ENCODE data around the gene APOLD1. TPM values are rescaled to one million over a fixed set of nuclear protein-coding genes. Genes with fewer than 3 reads are reported as not detected.
A peak's percentile ranks its signal among the peaks of the same experiment; 100 is the strongest.

APOLD1 gene
- total RNA-seq, 1 donor from 2014 or later: 5.2 TPM

DNA sequence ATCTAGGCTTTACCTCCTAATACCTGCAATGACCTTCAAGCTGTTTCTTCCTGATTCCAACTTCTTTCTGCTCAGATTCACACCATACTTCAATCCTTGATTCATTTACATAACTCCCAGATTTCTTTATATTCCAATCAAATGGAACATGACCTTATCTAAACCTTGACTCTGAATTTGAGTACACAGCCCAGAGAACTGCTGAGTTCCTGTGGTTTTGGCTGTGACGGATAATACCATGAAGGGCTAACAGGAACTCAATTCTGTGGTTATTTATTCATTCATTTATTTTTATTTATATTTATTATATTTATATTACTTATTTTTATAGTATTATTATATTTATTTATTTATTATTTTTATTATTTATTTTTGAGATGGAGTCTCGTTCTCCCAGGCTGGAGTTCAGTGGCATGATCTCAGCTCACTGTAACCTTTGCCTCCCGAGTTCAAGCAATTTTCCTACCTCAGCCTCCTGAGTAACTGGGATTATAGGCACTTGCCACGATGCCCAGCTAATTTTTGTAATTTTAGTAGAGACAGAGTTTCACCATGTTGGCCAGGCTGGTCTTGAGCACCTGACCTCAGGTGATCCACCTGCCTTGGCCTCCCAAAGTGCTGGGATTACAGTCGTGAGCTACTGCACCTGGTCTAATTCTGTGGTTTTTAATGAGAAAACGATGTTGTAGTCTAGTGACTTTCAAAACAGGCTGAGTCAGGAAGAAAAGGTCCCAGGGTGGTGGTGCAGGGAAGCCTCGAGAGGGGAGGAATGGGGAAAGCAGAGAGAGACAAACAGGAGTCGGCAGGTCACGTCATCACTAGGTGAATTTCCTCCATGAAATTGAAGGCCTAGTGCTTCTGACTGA lies 11.7 kb downstream of the APOLD1 start:
- Mint-ChIP-seq H3K9me3 (ENCODE audit: unreplicated experiment) (no peaks in the 10 kb centered on the region), H3K27me3 (ENCODE audit: unreplicated experiment) (peaks cover 6% of the 10 kb centered on the region), H3K4me3 (ENCODE audit: unreplicated experiment) (no peak overlapping the region), H3K36me3 (ENCODE audit: low read depth, unreplicated experiment) (no peaks in the 10 kb centered on the region), H3K4me1 (ENCODE audit: unreplicated experiment) (no peaks in the 10 kb centered on the region), H3K27ac (ENCODE audit: unreplicated experiment) (no peak overlapping the region)
- TF ChIP-seq CTCF (IDR thresholded peaks at IDR 0.05; ENCODE audit: unreplicated experiment): no peak
- DNase-seq (ENCODE audit: low spot score): no peak

- no peak overlapping the region for H3K4me3 Mint-ChIP-seq (ENCODE audit: unreplicated experiment)
Measured at GRCh38 chr12:12797794-12798152, 12.3 kb downstream of the APOLD1 start.

DNA sequence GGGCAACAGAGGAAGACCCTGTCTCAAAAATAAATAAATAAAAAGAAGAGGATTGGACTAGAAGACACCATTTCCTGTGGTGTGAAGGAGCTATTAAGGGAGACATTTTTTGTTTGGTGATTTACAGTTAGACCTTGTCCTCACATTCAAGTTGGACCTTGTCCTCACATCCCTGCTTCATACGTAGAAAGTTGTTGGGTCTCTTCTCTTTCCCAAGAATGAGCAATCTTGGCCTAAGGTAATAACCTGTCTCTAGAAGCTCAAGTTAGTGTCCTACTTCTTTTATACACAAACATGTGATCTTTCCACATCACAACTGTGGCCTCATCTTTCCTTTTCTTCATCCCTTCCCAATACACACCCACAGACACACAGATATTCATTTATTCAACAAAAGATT lies 13.0 kb downstream of the APOLD1 start:
- no peaks in the 10 kb centered on the region for H3K9me3 Mint-ChIP-seq (ENCODE audit: unreplicated experiment)
- DNase-seq (ENCODE audit: low spot score): no peak
- no peaks in the 10 kb centered on the region for H3K36me3 Mint-ChIP-seq (ENCODE audit: low read depth, unreplicated experiment)
- TF ChIP-seq CTCF (IDR thresholded peaks at IDR 0.05; ENCODE audit: unreplicated experiment): no peak
- peaks cover 3% of the 10 kb centered on the region for H3K4me1 Mint-ChIP-seq (ENCODE audit: unreplicated experiment)
- H3K27ac Mint-ChIP-seq (ENCODE audit: unreplicated experiment): no peak overlapping the region
- peaks cover 6% of the 10 kb centered on the region for H3K27me3 Mint-ChIP-seq (ENCODE audit: unreplicated experiment)
- H3K4me3 Mint-ChIP-seq (ENCODE audit: unreplicated experiment): no peak overlapping the region

More at GRCh38 chr12:12797794-12798152, 12.3 kb downstream of the APOLD1 start:
- H3K27me3 Mint-ChIP-seq (ENCODE audit: unreplicated experiment): peaks cover 6% of the 10 kb centered on the region
- no peaks in the 10 kb centered on the region for H3K4me1 Mint-ChIP-seq (ENCODE audit: unreplicated experiment)
- DNase-seq (ENCODE audit: low spot score): no peak
- H3K27ac Mint-ChIP-seq (ENCODE audit: unreplicated experiment): no peak overlapping the region
- no peaks in the 10 kb centered on the region for H3K36me3 Mint-ChIP-seq (ENCODE audit: low read depth, unreplicated experiment)
- no peaks in the 10 kb centered on the region for H3K9me3 Mint-ChIP-seq (ENCODE audit: unreplicated experiment)
- no peak for TF ChIP-seq CTCF (IDR thresholded peaks at IDR 0.05; ENCODE audit: unreplicated experiment)

- Mint-ChIP-seq H3K36me3 (ENCODE audit: low read depth, unreplicated experiment) (no peaks in the 10 kb centered on the region), H3K4me3 (ENCODE audit: unreplicated experiment) (no peak overlapping the region), H3K9me3 (ENCODE audit: unreplicated experiment) (no peaks in the 10 kb centered on the region), H3K27ac (ENCODE audit: unreplicated experiment) (peak overlapping the region; percentile 5), H3K27me3 (ENCODE audit: unreplicated experiment) (peaks cover 6% of the 10 kb centered on the region), H3K4me1 (ENCODE audit: unreplicated experiment) (peaks cover 3% of the 10 kb centered on the region)
- TF ChIP-seq CTCF (IDR thresholded peaks at IDR 0.05; ENCODE audit: unreplicated experiment): no peak
- no peak for DNase-seq (ENCODE audit: low spot score)
Measured at GRCh38 chr12:12799163-12799920, 13.9 kb downstream of the APOLD1 start.

Data from endothelial cell (in vitro differentiated cells).